Measurements from ENCODE around the gene FBXO21.
A peak's percentile ranks its signal among the peaks of the same experiment; 100 is the strongest.
"Not testable (repeated sequence)": the region's sequence is repeated elsewhere in the genome, so short reads cannot be mapped to it uniquely, and the experiment has no call there.

Gene FBXO21, protein sequence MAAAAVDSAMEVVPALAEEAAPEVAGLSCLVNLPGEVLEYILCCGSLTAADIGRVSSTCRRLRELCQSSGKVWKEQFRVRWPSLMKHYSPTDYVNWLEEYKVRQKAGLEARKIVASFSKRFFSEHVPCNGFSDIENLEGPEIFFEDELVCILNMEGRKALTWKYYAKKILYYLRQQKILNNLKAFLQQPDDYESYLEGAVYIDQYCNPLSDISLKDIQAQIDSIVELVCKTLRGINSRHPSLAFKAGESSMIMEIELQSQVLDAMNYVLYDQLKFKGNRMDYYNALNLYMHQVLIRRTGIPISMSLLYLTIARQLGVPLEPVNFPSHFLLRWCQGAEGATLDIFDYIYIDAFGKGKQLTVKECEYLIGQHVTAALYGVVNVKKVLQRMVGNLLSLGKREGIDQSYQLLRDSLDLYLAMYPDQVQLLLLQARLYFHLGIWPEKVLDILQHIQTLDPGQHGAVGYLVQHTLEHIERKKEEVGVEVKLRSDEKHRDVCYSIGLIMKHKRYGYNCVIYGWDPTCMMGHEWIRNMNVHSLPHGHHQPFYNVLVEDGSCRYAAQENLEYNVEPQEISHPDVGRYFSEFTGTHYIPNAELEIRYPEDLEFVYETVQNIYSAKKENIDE

DNA sequence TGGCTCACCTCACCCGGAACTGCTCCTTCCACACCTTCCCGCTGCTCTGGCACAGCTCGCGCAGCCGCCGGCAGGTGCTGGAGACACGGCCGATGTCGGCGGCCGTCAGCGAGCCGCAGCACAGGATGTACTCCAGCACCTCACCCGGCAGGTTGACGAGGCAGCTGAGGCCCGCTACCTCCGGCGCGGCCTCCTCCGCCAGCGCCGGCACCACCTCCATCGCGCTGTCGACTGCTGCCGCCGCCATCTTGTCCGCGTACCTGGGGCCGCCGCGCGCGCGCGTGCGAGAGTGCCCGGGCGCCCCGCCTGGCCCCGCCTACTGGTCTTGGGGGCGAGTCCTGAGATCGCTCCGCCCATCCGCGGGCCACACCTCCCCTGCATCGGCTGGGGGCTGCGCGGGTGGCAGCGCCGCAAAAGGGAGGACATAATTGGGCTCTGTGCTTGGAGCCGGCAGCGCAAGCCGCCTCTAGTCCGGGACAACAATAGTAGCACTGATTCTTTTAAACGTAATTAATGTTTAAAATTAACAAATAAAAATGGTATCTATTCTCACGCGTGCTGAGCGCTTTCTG is at the start of gene FBXO21:
TSS of gene FBXO21 (minus strand) at position 261 of the 572 bp plus-strand sequence. CDS start at position 247, 14 bp downstream.
- DNase-seq (ENCODE audit: low read depth in 2 of 2) = peak; percentile 90 to 91

DNA sequence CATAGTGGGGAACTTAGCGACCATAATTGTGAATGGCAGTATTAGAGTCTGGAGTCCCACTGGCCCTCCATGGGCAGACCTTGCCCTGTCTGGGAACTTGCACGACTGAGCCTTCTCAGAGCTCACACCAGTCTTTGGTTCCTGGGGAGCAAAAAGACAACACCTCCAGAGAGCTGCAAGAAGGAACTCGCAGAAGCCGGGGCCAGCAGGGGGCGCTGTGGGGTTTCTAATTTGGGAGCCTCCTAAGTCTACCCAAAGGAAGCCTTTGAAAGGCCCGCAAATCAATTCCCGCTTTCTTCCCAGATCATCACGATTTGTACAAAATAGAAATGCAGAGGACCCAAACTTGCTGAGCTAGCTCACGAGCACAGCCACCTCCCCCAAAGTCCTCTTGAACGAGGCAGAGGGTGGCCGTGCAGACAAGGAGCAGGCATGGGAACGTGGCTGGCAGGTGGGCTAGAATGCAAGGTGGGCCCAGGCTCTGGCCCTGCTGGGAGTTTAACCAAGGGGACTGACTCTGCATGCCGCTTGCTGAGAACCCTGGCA is 46.3 kb upstream of the FBXO21 start:
- peak; percentile 32 to 65 for DNase-seq (ENCODE audit: low read depth in 2 of 2)

DNA sequence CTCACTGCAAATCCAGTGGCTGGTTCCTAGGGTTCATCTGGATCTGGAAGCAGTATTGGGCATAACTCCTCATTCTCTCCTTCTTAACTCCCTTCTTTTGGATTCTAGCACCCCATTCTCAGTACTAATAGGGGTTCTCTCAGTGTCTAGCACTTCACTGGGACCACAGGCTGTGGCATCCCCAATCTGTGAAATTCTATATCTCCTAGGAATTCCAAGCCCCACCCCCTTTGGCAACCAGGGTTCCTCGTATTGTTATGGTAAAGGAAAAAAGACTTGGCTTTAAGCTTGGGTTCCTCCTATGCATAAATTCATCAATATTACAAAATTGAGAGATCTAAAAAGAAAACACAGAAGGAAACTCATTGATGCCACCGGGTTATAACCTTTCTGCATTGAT is 45.0 kb upstream of the FBXO21 start:
- DNase-seq (ENCODE audit: low read depth in 2 of 2) = no peak

DNA sequence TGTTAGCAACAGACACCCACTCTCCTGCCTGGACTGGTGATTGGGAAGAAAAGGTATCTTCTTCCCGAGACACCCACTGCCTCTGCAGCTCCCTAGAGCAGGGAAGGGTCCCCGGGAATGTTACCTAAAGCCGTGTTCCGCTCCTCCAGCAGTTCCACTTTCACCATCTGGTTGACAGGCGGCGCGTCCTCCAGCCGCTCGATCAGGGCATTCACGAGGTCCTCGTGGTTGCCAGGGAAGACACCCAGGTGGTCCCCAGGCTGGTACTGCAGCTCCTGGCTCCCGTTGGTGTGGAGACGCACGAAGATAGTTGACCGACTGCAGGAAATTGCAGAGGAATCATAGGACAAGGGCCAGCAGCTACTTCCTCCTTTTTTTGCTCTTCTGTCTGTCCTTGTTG is 44.2 kb upstream of the FBXO21 start:
- no peak for DNase-seq (ENCODE audit: low read depth in 2 of 2)

DNA sequence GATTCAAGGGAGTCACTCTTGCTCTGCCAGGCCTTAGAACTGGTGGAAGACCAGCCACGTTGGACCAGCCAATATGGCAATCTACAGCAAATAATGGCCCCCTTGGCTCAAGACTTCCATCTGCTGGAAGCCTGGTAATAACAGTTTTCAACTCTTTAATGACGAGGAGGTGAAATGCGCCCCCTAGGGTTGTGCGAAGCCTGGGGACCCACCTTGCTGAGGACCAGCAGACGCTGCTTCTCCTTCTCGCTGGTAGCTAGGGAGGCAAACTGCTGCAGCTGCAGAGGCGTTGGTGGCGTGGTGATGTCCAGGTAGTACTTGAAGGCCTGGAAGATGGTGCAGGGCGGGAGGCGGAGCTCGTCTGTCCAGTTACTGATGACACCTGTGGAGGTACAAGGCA is 41.5 kb upstream of the FBXO21 start:
- DNase-seq (ENCODE audit: low read depth in 2 of 2) = no peak

DNA sequence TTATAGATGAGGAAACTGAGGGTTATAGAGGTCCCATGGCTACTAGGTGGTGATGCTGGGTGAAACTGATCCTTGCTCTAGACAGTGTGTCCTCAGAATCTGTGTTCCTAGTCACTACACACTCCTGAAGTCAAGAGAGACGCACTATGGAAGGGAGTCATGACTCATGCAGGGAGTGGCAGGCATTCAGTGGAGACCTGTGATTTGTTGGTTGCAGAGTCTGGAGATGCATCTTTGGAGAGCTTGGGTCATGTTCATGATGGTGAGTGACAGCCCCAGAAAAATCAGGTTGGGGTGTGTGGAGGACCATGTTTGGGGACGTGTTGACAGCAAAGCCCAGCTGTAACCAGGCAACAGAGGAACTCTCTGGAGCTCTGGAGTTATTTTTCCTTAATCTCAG is 38.0 kb upstream of the FBXO21 start:
- DNase-seq (ENCODE audit: low read depth in 2 of 2) = no peak

DNA sequence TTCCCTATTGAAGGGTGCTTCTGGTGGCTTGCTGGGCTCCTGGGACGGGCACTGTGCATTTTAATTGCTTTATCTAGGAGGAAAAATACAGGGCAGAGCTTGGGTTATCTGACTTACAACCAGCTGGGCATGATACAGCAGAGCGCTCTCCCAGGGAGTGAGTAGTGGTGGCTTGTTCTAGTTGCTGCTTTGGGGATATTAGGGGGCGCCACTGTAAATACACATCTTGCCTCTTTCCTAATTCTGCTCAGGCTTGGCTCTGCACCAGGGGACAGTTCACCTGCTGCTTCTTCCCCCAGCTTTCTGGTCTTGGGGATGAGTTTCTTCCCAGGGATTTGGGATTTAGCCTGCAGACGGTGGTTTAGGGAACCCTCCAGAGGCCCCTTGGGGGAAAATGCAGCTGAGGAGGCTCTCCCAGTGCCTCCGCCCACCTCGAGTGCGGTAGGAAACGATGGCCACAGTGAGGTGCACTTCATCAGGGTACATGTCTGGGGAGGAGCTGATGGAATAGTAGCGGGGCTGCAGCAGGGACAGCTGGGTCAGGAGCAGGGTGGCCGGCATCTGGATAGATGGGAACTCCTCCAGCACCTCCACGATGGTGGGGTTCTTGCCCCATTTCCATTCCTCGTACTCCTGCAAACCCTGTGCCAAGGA is 36.9 kb upstream of the FBXO21 start:
- no peak for DNase-seq (ENCODE audit: low read depth in 2 of 2)

DNA sequence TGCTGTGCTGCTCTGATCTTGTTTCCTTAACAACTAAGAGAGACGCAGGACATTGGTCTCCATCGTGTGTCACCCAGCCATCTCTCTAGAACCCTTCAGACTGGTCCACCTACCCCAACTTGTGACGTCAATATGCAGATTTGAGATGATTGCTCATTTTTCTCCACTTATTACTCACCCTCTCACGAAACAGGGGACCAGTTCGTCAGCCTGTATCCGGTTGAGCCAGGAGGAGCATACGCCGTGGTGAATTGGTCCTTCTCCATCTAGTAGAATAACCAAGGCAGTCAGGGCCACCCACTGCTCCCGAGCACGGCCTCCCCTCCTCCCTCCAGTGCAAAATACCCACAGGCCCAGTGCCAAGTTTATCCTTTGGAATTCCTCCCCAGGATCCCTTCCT is 36.2 kb upstream of the FBXO21 start:
- DNase-seq (ENCODE audit: low read depth in 2 of 2) = no peak

DNA sequence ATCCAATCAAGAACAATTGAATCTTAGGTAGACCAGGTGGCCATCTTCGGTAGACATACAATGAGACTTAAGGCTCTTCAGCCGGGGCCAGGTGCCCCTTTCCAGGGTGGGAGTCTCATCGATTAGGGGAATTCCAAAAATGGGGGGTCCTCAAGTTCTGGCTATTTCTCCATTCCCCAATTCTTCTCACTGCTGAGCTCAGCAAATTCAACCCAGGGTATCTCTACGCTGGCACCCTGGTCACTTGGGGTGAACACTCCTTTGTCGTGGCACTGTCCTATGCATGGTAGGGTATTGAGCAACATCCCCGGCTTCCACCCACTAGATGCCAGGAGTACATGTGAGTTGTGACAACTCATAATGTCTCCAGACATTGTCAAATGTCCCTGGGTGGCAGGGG is 34.9 kb upstream of the FBXO21 start:
- DNase-seq (ENCODE audit: low read depth in 2 of 2) = no peak

DNA sequence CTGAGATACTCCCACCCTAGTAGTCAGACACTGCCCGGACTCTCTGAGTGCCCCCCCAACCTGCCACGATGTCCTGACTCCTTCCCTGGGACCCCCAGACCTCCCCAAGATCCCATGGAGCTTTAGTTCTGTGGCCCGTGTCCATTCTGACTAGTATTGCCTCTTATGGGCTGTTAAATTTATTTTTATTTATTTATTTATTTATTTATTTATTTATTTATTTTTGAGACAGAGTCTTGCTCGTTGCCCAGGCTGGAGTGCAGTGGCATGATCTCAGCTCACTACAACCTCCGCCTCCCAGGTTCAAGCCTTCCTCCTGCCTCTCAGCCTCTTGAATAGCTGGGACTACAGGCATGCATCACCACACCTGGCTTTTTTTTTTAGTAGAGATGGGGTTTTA is 30.7 kb upstream of the FBXO21 start:
- DNase-seq (ENCODE audit: low read depth in 2 of 2) = not testable (repeated sequence)

DNA sequence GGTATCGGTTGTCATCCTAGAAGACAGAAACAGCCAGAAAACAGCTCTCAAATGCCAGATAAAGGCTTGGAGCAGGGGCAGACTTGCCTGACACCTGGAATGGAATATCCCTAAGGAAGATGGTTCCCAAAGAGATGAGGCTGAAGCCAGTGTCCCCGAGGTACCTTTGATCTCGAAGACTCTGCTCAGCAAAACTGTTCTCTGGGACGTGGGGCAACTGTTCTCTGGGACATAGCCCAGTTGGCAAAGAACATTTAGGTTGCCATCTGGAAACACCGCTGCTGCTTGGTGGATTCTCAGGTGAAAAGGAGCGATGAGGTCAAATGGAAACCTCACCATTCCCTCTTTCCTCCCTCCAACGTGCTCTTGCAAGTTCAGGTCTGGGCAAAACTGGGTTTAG is 27.9 kb upstream of the FBXO21 start:
- DNase-seq (ENCODE audit: low read depth in 2 of 2) = no peak

DNA sequence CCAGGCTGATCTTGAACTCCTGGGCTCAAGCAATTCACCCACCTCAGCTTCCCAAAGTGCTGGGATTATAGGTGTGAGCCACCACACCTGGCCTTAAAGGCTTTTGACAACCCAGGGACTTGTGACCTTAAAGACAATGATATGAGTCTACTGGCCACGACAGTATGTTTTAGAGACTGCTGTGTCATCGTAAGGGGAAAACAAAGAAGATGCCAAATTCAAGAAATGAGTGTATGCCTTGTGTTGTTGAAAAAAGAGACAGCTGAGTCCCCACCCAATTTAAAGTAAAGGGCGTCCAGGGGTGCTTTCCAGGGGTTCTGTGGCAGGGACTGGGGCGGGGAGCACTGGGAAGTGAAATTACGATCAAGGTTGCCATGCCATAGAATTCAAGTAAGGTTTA is 26.4 kb upstream of the FBXO21 start:
- no peak for DNase-seq (ENCODE audit: low read depth in 2 of 2)

DNA sequence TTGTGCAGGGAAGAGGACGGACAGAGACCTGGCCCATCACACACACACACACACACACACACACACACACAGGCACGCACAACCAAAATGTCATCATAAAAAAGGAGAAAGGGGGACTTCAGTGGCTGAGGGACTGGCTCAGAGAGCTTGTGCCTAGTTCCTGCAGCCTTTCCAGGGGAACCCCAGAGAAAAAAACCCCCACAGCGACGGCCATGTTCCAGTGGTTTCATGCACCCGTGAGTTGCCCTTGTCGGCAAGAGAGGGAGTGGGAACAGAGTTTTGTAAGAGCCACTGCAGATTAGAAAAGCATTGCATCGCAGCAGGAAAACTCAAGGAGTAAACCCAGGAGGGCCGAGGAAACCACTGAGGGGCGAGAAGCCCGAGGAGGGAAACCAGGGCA is 24.5 kb upstream of the FBXO21 start:
- no peak for DNase-seq (ENCODE audit: low read depth in 2 of 2)

DNA sequence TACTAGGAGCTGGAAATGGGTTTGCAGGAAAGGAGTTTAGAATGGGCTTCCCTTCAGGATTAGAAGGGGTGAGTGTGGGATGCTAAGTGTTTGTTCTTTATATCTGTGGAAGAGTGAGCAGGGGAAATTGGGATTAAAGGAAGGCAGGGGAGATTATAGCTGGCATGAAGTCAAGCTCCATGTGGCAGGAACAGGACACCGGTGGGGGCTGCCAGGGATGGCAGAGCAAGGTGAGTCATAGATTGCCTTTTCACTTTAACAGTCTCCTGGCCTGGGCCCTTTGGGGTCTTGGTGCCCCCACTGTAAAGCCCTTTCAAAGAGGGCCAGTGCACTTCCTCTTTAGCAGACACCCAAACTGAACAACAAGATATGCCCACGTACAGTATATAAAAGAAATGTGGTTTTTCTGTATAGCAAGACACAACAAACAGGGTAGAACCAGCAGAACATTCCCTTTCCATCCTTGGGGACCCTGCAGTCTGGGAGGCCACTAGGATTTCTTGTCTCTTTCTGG is 23.1 kb upstream of the FBXO21 start:
- no peak for DNase-seq (ENCODE audit: low read depth in 2 of 2)

DNA sequence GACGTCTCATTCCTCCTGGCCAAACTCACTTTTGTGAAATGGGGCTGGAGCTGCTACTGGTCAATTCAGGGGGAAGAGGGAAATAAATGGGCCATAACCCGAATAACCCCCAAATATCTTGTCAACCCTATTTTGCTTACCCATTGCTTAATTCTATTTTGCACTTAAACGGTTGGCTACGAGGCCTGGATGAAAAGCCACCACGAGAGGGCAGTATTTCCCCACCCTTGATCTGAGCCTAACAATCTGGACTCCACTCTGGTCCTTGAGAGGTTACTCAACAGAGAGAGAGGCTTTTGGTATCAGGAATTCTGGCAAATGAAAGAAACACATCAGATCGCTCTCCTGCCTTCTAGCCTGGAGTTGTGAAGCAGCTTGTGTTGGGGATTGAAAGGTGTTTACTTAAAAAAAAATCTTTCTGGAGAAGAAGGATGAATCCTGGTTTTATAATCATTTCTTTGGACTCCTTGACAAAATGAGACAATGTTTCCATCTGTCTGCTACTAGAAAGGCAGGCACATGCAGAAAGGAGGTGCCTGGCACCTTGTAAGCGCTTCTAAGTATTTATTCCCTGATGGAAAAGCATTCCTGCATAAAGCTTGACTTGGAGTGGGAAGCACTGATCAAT is 22.4 kb upstream of the FBXO21 start:
- DNase-seq (ENCODE audit: low read depth in 2 of 2) = peak; percentile 7 to 44

DNA sequence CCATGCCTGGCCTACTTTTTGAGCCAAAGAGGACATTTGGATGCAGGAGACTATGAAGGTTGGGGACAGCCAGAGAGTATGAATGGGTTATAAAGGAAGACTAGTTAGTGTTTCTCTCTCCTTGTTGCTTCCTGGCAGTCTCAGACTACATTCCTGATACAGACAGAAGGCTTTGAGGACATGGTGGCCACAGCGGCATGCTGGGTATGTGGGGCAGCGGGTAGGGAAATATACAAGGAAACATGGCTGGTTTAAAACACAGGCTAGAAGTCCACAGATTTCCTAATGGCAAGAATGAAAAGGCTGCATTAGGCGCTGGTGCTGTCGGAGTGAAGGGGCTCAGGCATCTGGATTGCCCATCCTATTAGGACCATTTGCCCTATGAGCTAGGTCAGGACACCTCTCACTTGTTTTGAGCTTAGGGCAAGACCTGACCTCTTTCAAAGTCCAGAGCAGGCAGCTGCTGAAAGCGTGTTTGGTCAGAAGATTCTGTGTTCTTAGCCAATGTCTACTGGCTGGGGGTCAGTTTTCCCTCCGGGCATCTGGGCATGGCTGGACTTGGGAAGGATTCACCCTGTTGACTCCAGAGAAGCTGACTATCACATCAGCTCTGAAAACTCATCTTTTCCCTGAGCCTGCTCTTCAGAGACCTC is 20.1 kb upstream of the FBXO21 start:
- no peak for DNase-seq (ENCODE audit: low read depth in 2 of 2)

DNA sequence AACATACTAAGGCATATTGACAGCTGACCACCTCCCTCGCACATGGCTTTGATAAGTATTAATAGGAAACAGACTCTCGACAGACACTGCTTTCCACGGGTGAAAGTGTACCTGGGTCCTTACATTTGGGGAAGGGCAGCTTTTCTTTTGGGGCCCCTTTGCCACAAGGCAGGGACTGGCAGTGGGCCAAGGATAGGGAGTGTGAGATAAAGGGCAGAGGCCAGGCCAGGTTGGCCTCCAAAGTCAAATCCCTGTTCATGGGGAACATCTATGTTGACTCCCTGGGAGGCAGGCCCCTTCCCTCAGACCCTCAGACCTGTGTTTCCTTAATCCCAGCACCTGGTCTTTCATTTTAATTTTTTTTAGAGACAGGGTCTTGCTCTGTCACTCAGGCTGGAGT is 19.4 kb upstream of the FBXO21 start:
- no peak for DNase-seq (ENCODE audit: low read depth in 2 of 2)

DNA sequence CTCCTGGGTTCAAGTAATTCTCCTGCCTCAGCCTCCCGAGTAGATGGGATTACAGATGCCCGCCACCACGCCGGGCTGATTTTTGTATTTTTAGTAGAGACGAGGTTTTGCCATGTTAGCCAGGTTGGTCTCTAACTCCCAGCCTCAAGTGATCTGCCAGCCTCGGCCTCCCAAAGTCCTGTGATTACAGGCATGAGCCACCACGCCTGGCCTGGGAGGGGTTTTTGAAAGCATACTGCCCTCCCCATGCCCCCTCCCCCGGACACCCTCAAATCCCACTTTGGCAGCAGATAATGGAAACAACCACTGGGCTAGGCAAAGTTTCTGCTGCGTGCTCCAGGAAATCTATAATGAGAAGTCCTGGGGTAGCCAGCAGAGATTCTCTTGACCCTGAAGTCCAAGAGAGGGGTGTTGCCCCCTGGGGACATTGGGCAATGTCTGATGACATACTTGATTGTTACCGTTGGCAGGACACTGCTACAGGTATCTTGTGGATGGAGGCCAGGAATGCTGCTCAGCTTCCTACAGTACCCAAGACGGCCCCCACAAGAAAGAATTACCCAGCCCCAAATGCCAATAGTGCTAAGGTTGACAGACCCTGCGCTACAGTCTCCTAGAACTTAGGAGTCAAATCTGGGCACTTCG is 18.7 kb upstream of the FBXO21 start:
- DNase-seq (ENCODE audit: low read depth in 2 of 2) = no peak

DNA sequence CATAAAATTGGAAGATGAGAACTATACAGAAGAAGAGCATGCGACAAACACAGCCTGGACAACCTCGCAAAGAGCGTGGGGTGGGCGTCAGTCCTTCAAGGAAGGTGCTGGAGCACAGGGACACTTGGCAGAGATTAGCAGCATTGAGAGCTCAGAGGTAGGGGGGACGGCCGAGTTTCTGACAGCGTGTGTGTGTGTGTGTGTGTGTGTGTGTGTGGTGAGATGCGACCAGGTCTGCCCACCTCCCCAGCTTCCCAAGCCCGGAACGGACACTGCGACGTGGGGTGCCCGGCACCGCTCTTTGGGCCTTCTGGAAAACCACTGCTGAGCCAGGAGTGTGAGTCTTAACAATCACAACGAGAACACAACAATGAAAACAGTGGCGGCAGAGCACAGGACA is 17.9 kb upstream of the FBXO21 start:
- no peak for DNase-seq (ENCODE audit: low read depth in 2 of 2)

DNA sequence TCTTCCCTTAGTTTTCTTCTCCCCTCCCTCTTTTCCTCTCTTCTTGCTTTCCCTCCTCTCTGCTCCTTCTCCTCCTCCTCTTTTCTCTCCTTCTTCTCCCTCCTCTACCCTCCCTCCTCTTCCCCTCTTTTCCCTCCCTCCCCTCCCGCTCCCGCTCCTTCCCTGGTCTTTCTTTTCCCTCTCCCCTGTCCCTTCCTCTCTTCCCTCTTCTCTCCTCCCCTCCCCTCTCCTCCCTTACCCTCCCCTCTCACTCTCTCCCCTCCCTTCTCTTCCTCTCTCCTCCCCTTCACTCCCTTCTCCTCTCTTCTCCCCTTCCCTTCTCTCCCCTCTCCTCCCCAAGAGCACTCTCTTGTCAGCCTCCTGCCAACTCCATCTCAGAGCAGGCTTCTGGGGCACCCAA is 17.4 kb upstream of the FBXO21 start:
- DNase-seq (ENCODE audit: low read depth in 2 of 2) = no peak

DNA sequence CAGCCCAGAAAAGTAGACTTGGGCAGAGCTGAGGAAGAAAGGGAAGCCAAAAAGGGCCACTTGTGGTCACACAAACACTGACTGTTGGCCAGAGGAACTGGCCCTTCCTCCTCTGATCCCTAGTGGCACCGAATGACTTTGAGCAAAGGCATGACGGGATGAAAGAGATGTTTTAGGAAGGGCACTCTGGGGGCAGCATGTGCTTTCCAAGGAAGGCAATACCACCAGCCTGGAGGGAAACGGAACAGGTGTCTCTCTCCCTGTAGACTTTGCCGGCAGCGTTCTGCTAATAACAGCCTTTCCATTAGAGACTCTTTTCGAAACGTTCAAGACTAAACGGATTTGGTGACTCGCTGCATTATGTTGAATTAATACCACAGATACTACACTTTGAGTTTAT is 12.3 kb upstream of the FBXO21 start:
- no peak for DNase-seq (ENCODE audit: low read depth in 2 of 2)
